HG02763 (cell line): ENCODE results near the gene MYH16.
"Not testable (repeated sequence)": the region's sequence is repeated elsewhere in the genome, so short reads cannot be mapped to it uniquely, and the experiment has no call there.

Experiments used
- ATAC-seq: cut with Tn5 transposase; IDR thresholded peaks from one replicate; pipeline ENCODE4 v1.9.1; 2021; ENCODE audit warnings: mild to moderate bottlenecking, moderate library complexity; ENCODE audit not compliant: unreplicated experiment

The MYH16 gene

DNA sequence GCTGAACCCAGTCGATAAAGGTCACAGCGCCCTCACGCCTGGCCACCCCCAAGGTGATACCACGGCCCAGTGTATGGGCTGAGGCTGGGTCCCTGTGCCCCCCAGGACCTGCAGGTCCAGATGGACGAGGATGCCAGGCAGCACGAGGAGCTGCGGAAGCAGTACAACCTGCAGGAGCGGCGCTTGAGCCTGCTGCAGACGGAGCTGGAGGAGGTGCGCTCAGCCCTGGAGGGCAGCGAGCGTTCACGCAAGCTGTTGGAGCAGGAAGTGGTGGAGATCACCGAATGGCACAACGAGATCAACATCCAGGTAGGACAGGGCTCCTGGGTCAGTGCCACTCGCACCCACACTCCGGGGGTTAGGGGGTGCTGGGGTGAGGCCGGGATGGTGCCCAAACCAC lies 28.9 kb downstream of the MYH16 start:
- ATAC-seq, result no peak

DNA sequence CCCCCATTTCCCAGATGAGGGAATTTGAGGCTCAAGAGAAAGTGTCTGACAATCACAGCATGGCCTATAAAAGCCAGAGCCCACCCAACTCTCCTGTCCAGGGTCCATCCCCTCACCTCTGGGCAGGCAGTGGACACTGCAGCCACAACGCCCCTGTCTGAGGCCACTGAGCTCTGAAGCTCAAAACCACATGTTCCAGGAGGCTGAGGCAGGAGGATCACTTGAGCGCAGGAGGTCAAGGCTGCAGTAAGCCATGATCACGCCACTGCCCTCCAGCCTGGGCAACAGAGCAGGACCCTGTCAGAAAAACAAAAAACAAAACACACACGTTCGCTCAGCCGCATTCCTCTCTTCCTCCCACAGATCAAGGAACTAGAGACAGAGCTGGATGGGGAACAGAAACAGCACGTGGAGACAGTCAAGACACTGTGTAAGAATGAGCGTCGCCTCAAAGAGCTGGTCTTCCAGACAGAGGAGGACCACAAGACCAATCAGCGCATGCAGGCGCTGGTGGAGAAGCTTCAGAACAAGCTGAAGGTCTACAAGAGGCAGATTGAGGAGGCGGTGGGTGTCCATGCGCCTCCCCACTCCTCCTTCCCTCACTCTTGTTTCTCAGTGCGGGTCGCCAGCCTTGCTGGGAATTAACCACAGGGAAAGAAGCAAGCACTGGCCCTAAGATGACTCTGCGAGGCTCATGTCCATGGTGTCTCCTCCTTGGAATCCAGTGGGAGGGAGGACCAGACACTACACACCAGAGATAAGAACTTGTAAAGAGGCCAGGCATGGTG lies 33.0 kb downstream of the MYH16 start:
- no peak for ATAC-seq

DNA sequence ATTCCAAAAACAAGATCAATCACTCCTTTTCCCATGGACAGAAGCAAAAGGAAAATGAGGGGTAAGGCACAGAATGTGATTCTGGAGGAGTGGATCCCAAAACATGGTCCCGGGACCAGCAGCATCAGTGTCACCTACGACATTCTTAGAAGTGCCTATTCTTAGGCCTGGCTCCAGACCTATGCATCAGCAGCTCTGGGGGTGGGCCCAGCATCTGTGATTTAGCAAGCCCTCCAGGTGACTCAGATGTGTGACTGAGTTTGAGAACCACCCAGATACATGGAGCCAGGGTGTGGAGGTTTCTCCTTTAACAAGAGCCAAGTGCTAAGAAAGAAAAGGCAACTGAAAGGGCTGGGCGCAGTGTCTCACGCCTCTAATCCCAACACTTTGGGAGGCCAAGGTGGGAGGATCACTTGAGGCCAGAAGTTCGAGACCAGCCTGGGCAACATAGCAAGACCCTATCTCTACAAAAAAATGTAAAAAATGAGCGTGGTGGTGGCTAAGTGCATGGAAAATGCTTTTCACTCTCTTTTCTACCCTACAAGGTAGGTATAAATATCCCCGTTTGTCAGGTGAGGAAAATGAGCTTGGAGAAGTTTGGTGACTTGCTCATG lies 35.9 kb downstream of the MYH16 start:
- no peak for ATAC-seq

DNA sequence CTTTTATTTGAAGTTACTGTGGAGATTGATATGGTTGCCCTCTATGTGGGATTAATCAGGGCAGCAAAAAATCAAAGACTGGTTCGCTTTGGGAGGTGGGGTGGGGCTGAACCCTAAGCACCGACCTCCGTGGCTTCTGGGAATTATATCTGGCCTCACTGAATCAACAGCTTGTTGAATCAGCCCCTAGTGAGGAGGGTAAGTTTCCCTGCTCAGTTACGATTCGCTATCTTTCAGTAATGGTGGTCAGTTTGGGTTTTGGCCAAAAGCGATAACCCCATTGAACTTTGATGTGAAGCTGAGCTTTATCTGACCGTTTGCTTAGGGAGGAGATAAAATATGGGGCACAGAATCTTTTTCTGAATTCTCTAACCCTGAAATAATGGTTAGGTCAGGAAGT lies 36.5 kb downstream of the MYH16 start:
- no peak for ATAC-seq

DNA sequence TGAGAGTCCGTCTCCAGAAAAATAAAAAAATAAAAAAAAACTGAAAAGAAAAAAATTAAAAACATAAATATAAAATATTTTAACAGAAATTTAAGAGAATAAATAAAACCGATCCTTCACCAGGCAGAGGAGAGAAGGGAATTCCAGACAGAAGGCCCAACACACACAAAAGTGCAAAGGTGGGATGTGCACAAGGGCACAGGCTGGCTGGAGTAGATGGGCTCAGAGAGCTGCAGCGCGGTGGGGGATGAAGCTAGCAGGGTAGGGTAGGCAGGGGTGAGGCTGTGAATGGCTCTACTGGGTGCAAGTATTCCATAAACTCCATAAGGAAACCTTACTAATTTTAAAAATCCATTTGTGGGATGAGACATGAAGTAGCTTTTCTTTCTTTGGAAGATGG lies 37.4 kb downstream of the MYH16 start:
- no peak for ATAC-seq

DNA sequence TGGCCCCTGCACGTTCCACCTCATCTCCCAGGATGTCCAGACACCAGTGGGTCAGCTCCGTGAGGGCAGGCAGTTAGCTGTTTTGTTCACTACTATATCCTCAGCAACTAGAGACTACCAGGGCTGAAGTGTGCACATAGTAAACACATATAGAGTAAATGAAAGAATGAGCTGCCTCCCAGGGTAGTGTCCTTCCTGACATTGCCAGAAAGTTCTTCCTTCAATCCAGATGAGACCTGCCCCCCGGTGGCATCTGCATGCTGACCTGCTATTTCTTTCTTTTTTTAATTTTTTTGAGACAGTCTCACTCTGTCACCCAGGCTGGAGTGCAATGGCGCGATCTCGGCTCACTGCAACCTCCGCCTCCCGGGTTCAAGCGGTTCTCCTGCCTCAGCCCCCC lies 39.1 kb downstream of the MYH16 start:
- ATAC-seq, result no peak

DNA sequence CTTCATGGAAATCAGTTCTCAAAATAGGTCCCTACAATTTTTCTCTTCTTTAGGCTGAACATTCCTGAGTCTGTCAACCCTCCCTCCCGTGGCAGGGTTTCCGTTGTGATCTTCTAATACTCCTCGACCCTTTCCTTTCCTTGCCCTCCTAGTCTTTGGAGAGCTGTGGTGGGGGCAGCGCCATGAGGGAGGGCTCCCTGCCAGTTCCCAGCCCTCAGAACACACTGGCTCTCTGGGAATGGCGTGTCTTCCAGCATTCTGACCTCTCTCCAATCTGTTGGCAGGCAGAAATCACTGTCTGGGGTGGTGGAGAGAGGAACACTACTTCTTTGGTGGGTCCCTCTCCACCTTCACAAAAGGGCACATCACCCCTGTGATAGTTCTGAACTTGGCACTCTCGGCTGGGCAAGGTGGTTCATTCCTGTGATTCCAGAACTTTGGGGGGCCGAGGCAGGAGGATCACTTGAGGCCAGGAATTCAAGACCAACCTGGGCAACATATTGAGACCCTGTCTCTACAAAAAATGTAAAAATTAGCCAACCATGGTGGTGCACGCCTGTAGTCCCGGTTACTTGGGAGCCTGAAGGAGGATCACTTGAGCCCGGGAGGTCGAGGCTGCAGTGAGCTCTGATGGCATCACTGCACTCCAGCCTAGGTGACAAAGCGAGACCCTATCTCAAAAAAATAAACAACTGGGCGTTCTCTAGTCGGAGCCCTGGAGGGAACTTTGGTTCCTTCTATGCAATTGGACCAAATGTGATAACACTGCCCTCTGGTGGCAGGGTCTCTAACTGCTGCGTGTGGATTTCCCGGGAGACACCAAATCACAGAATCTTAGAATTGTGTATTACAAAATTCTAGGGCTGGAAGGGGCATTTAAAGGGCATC lies 39.9 kb downstream of the MYH16 start:
- no peak for ATAC-seq

DNA sequence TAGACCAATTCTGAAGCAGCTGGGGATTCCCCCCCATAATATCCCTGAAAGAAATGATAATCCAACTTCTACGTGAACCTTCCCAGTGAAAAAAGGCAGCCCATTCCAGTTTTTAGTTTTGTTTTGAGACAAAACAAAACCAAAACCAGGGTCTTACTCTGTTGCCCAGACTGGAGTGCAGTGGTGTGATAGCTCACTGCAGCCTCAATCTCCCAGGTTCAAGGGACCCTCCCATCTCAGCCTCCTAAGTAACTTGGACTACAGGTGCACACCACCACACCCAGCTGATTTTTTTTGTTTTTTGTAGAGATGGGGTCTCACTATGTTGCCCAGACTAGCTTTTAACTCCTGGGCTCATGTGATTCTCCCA lies 40.5 kb downstream of the MYH16 start:
- no peak for ATAC-seq

DNA sequence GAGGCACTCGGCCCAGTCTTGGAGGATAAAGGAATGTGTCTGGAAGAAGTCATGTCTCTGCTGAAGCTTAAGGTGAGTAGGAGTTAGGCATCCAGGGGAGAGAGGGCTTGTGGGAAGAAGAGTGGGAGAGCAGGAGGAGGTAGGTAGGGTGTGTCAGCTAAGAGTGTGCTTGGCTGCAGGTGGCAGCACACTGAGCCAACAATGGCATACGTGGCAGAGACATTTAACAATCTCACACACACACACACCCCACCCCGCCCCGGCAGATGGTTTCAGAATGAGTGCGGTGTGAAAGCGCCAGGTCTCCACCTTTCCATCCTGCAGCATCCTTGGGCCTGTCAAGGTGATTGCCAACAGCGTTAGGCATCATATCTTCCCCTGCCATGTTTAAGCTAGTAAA lies 41.9 kb downstream of the MYH16 start:
- no peak for ATAC-seq

DNA sequence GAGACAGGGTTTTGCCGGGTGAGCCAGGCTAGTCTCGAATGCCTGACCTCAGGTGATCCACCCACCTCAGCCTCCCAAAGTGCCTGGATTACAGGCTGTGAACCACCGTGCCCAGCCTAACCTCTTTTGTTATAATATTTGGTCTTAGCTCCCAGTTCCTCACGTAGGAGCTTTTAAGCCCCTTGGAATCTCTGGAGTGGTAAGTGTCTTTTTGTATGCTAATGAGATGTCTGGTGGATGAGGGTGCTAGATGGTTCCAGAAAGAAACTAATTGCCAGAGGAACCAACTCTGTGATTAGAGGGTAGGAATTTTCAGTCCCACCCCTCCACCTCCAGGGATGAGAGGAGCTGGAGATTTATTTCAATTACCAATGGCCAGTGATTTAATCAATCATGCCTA lies 47.7 kb downstream of the MYH16 start:
- no peak for ATAC-seq

DNA sequence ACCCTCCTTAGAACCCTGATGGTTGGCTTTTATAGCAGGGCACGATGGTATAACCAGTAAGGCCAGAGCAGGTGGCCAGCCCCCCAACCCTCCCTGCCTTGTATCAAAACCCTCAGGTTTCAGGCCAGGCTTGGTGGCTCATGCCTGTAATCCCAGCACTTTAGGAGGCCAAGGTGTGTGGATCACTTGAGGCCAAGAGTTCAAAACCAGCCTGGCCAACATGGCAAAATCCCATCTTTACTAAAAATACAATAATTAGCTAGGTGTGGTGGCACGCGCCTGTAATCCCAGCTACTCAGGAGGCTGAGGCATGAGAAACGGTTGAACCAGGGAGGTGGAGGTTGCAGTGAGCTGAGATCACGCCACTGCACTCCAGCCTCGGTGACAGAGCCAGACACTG lies 50.0 kb downstream of the MYH16 start:
- ATAC-seq, result not testable (repeated sequence)

DNA sequence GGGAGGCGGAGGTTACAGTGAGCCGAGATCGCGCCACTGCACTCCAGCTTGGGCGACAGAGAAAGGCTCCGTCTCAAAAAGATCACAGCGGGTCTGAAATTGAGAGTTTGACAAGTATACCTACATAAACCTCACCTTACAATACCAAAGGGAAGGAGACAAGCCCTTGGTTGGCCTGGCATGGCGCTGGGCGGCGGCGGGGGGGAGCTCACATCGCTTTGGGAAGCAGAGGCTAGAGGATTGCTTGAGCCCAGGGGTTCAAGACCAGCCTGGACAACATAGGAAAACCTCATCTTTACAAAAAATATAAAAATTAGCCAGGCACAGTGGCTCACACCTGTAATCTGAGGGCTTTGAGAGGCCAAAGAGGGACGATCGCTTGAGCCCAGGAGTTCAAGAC lies 51.9 kb downstream of the MYH16 start:
- ATAC-seq, result no peak

DNA sequence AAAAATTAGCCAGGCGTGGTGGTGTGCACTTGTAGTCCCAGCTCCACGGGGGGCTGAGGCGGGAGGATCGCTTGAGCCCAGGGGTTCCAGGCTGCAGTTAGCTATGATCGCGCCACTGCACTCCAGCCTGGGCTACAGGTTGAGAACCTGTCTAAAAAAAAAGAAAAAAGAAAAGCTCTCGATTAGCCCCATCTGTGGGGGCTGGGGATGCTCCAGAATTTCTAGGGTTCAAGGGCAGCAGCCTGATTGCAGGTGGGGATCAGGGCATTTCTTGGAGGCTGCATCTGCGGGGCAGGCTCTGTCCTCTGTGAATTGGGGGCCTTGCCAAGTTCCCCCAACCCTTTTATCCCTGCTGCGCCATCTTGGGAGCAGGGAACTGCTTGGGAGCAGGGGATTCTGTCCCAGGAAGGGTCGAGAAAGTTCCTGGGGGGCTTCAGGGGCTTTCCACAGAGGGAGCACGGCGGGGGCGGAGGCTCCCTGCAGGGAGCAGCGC lies 52.4 kb downstream of the MYH16 start:
- peak; percentile 10 for ATAC-seq

DNA sequence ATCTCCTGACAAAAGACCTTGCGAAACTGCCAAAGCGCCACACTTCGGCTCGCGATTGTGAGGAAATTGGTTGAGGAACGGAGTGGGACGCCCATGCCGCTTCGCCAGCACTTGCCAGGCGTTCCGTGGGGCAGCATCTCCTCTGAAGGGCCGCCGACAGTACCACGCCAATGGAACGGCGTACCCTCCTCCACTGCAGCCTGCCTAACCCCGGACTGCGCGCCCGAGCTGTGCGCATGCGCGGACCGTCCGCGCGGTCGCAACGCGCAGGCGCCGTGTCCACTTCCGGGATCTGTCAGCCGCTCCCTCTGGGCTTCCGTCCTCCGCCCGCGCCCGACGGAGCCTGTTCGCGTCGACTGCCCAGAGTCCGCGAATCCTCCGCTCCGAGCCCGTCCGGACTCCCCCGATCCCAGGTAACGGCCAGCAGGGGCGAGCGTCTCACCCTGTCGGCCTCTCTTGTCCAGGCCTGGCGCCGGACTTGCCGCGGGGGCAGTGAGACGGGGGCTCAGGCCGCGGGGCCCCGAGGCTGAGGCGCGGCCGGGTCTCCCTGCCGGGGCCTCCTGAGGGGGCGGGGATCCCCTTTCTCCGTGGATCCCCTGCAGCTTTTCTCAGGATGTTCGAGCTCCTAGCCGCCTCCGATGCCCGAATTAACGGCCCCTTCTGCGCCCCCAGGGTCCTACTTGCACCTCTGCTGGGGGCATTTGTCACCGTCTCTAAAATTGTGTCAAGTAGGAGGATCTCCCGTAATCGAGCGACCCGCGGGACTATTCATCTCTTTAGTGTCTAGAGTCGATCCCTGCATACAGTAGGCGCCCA lies 53.2 kb downstream of the MYH16 start, which contains the start of gene ARPC1A:
TSS of gene ARPC1A (plus strand) at position 307 of the 816 bp plus-strand sequence. CDS start 7,456 bp downstream, outside the sequence.
- ATAC-seq, result peak; percentile 91

DNA sequence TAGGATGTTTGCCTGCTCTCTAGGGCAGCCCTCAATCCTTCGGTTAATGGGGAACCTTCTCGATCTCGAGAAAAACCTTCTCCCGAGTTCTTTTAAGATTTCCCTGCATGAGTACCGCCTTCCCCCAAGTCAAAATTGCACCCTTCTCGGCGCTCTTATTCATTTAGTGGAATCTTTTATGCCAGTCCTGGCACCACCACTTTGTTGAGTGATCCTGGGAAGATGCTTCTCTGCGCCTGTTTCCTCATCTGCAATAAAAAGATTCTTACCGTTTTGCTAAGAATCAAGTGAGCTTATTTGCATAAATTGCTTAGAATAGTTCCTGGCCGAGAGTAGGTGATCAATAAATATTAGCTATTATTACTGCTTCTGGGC lies 53.8 kb downstream of the MYH16 start:
- no peak for ATAC-seq

DNA sequence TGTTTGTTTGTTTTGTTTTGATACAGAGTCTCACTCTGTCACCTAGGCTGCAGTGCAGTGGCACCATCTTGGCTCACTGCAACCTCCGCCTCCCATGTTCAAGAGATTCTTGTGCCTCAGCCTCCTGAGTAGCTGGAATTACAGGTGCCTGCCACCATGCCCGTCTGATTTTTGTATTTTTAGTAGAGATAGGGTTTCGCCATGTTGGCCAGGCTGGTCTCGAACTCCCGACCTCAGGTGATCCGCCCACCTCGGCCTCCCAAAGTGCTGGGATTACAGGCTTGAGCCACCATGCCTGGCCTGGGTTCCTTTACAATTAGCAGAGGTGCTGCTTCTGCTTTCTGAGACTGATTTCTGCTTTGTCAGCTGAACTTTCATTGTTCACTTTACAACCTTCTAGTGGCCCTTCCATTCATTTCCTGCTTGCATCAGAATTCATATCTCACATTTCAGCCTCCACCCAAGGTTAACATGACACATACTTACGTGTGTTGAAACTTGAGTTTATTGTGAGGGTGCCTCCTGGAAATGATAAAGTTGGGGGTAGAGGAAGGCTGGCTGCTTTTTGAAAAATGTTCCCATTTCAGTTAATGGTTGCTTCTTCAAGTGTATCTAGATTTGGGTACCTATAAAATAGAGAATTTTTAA lies 57.8 kb downstream of the MYH16 start:
- ATAC-seq, result not testable (repeated sequence)

DNA sequence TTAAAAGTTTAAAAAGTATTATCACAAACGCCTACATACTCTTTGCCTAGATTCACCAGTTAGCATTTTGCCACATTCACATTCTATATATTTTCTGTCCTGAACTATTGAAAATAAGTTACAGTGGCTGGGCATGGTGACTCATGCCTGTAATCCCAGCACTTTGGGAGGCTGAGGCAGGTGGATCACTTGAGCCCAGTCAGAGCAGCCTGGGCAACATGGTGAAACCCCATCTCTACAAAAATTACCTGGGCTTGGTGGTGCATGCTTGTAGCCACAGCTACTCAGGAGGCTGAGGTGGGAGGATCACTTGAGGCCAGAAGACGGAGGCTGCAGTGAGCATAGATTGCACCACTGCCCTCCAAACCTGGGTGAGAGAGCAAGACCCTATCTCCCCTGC lies 58.4 kb downstream of the MYH16 start:
- no peak for ATAC-seq

DNA sequence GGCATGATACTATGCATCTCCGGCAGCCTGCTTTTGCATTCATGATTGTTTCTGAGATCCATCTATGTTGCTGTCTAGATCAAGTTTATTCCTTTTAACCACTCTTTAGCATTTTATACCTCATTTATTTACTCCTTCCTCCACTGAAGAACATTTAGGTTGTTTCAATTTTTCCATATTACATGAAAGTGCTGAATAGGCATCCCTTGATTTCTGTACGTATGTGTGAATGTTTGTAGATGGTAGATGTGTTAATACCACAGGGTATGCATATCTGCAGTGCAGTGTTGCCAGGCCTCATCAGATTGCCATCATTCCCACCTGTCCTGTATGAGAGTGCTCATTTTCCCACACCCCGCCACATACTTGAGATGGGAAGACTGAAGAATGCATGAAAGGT lies 67.0 kb downstream of the MYH16 start:
- ATAC-seq, result no peak

DNA sequence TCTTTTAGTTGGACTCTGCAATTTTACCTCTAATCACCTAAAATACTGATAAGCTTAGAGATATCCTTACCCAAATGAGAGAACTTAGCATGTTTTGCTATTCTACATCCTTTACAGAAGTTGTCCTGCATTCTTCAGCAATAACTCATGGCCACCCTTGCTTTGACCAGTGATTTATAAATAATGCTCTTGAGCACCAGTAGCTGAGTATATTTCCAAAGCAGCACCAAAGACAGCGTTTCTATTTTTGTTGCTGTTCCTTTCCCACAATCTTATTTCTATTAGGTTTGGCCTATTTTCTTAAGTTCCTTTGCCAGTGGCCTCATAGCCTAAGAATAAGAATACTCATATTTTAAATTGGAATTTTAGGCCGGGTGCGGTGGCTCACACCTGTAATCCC lies 68.0 kb downstream of the MYH16 start:
- no peak for ATAC-seq

DNA sequence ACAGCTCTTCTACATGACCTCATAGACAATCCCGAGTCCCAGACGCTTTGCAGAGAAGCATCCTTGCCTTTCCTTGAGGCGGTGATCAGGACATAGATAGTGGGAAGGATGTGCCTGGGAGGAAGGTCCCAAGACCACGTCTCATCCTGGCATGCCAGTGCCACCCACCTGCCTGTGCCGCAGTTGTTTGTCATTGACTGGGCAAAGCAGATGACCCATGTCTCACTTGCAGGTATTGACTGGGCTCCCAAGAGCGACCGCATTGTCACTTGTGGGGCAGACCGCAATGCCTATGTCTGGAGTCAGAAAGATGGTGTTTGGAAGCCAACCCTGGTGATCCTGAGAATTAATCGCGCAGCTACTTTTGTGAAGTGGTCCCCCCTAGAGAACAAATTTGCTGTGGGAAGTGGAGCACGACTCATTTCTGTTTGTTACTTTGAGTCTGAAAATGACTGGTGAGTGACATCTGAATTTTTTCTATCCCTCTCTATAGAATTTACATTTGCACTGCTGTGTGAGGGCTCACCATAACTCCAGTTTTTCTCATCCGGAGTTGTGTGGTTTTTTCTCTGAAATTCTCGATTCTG lies 71.5 kb downstream of the MYH16 start:
- ATAC-seq, result no peak
